H1 (cell line): ENCODE data around the gene NR4A2. TPM values are rescaled to one million over a fixed set of nuclear protein-coding genes. Genes with fewer than 3 reads are reported as not detected.

Experiments
- CTCF ChIA-PET: fragments of 300-600 bp; sonication (Branson Sonifier 250); formaldehyde crosslinking; loops from one replicate; lab custom pipeline; 2021; ENCODE audit not compliant: partially characterized antibody; lab: Charles Lee
- POLR2A ChIA-PET: fragments of 300-600 bp; sonication (Branson Sonifier 250); formaldehyde crosslinking; loops from one replicate; lab custom pipeline; 2021; ENCODE audit warnings: inconsistent platforms; ENCODE audit not compliant: partially characterized antibody; lab: Charles Lee
- DNase-seq, 2 experiments: peaks; one replicate each; pipeline versions ENCODE4 v3.0.0 to v3.0.0-alpha.2; 2010 to 2022; ENCODE audit warnings: low spot score in 2 of 2, low read depth in 1 of 2, mixed read lengths in 1 of 2
- FAIRE-seq: peaks from 2 replicates; lab custom pipeline; 2011; peaks lifted over from hg19 to GRCh38; lab: Jason Lieb, UNC
- H2AFZ ChIP-seq: 2 replicates; pipeline ENCODE4 v1.8.1; 2012; ENCODE audit warnings: low read length, inconsistent platforms
- H2AK5ac ChIP-seq: 2 replicates; pipeline ENCODE4 v1.6.1; 2013; ENCODE audit warnings: low read depth, low read length
- H2BK120ac ChIP-seq: replicated peaks from 2 replicates; pipeline ENCODE3; 2013; ENCODE audit warnings: low read depth, low read length, inconsistent platforms
- H2BK12ac ChIP-seq: 2 replicates; pipeline ENCODE4 v1.6.1; 2013; ENCODE audit warnings: low read depth, low read length
- H2BK15ac ChIP-seq: 2 replicates; pipeline ENCODE4 v1.6.1; 2013; ENCODE audit warnings: low read length
- H2BK20ac ChIP-seq: 2 replicates; pipeline ENCODE4 v1.6.1; 2013; ENCODE audit warnings: low read length
- H2BK5ac ChIP-seq: 2 replicates; pipeline ENCODE4 v1.6.1; 2013; ENCODE audit warnings: low read depth, low read length
- H3K14ac ChIP-seq: 2 replicates; pipeline ENCODE4 v1.6.1; 2013; ENCODE audit warnings: inconsistent platforms; ENCODE audit not compliant: insufficient read length
- H3K18ac ChIP-seq: 2 replicates; pipeline ENCODE4 v1.6.1; 2013; ENCODE audit warnings: low read length; ENCODE audit errors: extremely low read depth
- H3K23ac ChIP-seq: 2 replicates; pipeline ENCODE4 v1.6.1; 2013; ENCODE audit warnings: inconsistent platforms; ENCODE audit not compliant: insufficient read length
- H3K23me2 ChIP-seq: 2 replicates; pipeline ENCODE4 v1.6.1; 2013; ENCODE audit warnings: low read depth, low read length
- H3K27ac ChIP-seq: 2 replicates; pipeline ENCODE4 v1.6.1; 2011; ENCODE audit warnings: low read depth, low read length, inconsistent platforms
- H3K27me3 ChIP-seq, 4 experiments: replicated peaks in 1 of 4; 1 replicate in 1 of 4; 2 replicates in 3 of 4; pipeline versions ENCODE4 v1.6.1 to v1.8.1; 2011 to 2013; ENCODE audit warnings: low read length in 3 of 4, mild to moderate bottlenecking in 3 of 4, inconsistent platforms in 2 of 4, mixed read lengths in 2 of 4, moderate library complexity in 1 of 4; ENCODE audit not compliant: control insufficient read depth in 3 of 4, insufficient read depth in 3 of 4; ENCODE audit errors: extremely low read depth in 1 of 4
- H3K36me3 ChIP-seq, 4 experiments: 2 replicates each; pipeline versions ENCODE4 v1.6.1 to v1.8.1; 2011 to 2013; ENCODE audit warnings: mild to moderate bottlenecking in 4 of 4, low read length in 3 of 4, moderate library complexity in 2 of 4, control low read depth in 1 of 4, inconsistent platforms in 1 of 4; ENCODE audit not compliant: insufficient read depth in 4 of 4, control insufficient read depth in 2 of 4
- H3K4ac ChIP-seq: replicated peaks from 2 replicates; pipeline ENCODE3; 2013; ENCODE audit warnings: low read length, low read depth, mixed read lengths, inconsistent platforms; ENCODE audit not compliant: insufficient read length
- H3K4me1 ChIP-seq, 4 experiments: replicated peaks in 1 of 4; 1 replicate in 1 of 4; 2 replicates in 3 of 4; pipeline versions ENCODE4 v1.6.1 to v1.8.1; 2011 to 2013; ENCODE audit warnings: low read length in 3 of 4, inconsistent platforms in 2 of 4, mixed read lengths in 1 of 4; ENCODE audit not compliant: insufficient read depth in 4 of 4, control insufficient read depth in 3 of 4
- H3K4me2 ChIP-seq, 2 experiments: 2 replicates each; pipeline versions ENCODE4 v1.6.1 to v1.8.1; 2011 to 2013; ENCODE audit warnings: low read depth in 2 of 2, low read length in 2 of 2, control low read depth in 1 of 2, inconsistent platforms in 1 of 2, mild to moderate bottlenecking in 1 of 2; ENCODE audit not compliant: insufficient read depth in 1 of 2
- H3K4me3 ChIP-seq, 4 experiments: fragments of 200-600, 300-600 bp in 1 of 4; sonication (generic), shearing (Covaris generic), sonication (Bioruptor Twin) in 1 of 4; 2 replicates each; pipeline versions ENCODE4 v1.5.1 to v1.8.1; 2011 to 2016; ENCODE audit warnings: low read length in 4 of 4, low read depth in 3 of 4, control low read depth in 2 of 4, inconsistent platforms in 2 of 4, mild to moderate bottlenecking in 2 of 4, mixed read lengths in 1 of 4, moderate library complexity in 1 of 4; ENCODE audit not compliant: insufficient read depth in 2 of 4; ENCODE audit errors: extremely low read depth in 1 of 4
- H3K56ac ChIP-seq: replicated peaks from 2 replicates; pipeline ENCODE3; 2013; ENCODE audit warnings: low read depth, mild to moderate bottlenecking, mixed read lengths, low read length, inconsistent platforms; ENCODE audit not compliant: insufficient read length
- H3K79me1 ChIP-seq: 2 replicates; pipeline ENCODE4 v1.6.1; 2013; ENCODE audit warnings: low read depth, low read length, control low read depth
- H3K79me2 ChIP-seq, 2 experiments: 2 replicates each; pipeline versions ENCODE4 v1.6.1 to v1.8.1; 2012 to 2013; ENCODE audit warnings: low read length in 2 of 2, mild to moderate bottlenecking in 2 of 2, inconsistent platforms in 1 of 2; ENCODE audit not compliant: insufficient read depth in 2 of 2, control insufficient read depth in 1 of 2
- H3K9ac ChIP-seq, 4 experiments: replicated peaks in 1 of 4; 1 replicate in 1 of 4; 2 replicates in 3 of 4; pipeline versions ENCODE4 v1.6.1 to v1.8.1; 2011 to 2013; ENCODE audit warnings: low read depth in 3 of 4, low read length in 3 of 4, control low read depth in 2 of 4, mild to moderate bottlenecking in 2 of 4, moderate library complexity in 2 of 4, inconsistent platforms in 1 of 4; ENCODE audit errors: extremely low read depth in 1 of 4
- H3K9me3 ChIP-seq, 2 experiments: 2 replicates each; pipeline versions ENCODE4 v1.6.1 to v1.8.1; 2012 to 2013; ENCODE audit warnings: mild to moderate bottlenecking in 2 of 2, moderate library complexity in 2 of 2, control low read depth in 1 of 2, inconsistent platforms in 1 of 2, low read depth in 1 of 2, low read length in 1 of 2, mixed read lengths in 1 of 2; ENCODE audit not compliant: insufficient read depth in 2 of 2
- H4K20me1 ChIP-seq, 2 experiments: replicated peaks in 1 of 2; 2 replicates each; pipeline versions ENCODE3 to v1.8.1; 2011 to 2013; ENCODE audit warnings: inconsistent platforms in 2 of 2, low read length in 2 of 2, mild to moderate bottlenecking in 1 of 2; ENCODE audit not compliant: insufficient read depth in 2 of 2, control insufficient read depth in 1 of 2
- H4K5ac ChIP-seq: 2 replicates; pipeline ENCODE4 v1.6.1; 2013; ENCODE audit warnings: low read length, low read depth, mixed read lengths, inconsistent platforms; ENCODE audit not compliant: insufficient read length
- H4K8ac ChIP-seq: 2 replicates; pipeline ENCODE4 v1.8.0; 2013; ENCODE audit warnings: mild to moderate bottlenecking, moderate library complexity, low read length, inconsistent platforms; ENCODE audit not compliant: insufficient read depth; ENCODE audit errors: extremely low read depth
- H4K91ac ChIP-seq: replicated peaks from 2 replicates; pipeline ENCODE3; 2013; ENCODE audit warnings: low read length, mixed read lengths, inconsistent platforms; ENCODE audit not compliant: insufficient read length
- ATF2 ChIP-seq: IDR thresholded peaks from 2 replicates; pipeline ENCODE4 v1.6.1; 2012; ENCODE audit warnings: low read length, inconsistent platforms
- FOSL1 ChIP-seq: IDR thresholded peaks from 2 replicates; pipeline ENCODE4 v1.6.1; 2011; ENCODE audit warnings: mild to moderate bottlenecking, low read depth, low read length, moderate library complexity; ENCODE audit not compliant: insufficient read depth
- GTF2F1 ChIP-seq: IDR thresholded peaks from 2 replicates; pipeline ENCODE4 v1.6.1; 2012; ENCODE audit warnings: low read depth, low read length, improper control_type of control experiment, borderline replicate concordance
- JUN ChIP-seq: IDR thresholded peaks from 2 replicates; pipeline ENCODE4 v1.6.1; 2011; ENCODE audit warnings: low read depth, mild to moderate bottlenecking, improper control_type of control experiment, low read length
- KDM1A ChIP-seq: fragments of 200-600, 300-600 bp; sonication (generic); IDR thresholded peaks from 2 replicates; pipeline ENCODE4 v1.7.1; 2016; ENCODE audit warnings: mild to moderate bottlenecking, low read length, borderline replicate concordance
- KDM4A ChIP-seq: IDR thresholded peaks from one replicate; pipeline ENCODE4 v1.7.1; 2012; ENCODE audit warnings: low read depth, mild to moderate bottlenecking, moderate library complexity, low read length, inconsistent platforms; ENCODE audit not compliant: severe bottlenecking
- NRF1 ChIP-seq: IDR thresholded peaks from 2 replicates; pipeline ENCODE4 v1.6.1; 2011; ENCODE audit warnings: mild to moderate bottlenecking, low read depth, low read length, improper control_type of control experiment
- POLR2A ChIP-seq, 2 experiments: IDR thresholded peaks; 1 replicate in 1 of 2; 2 replicates in 1 of 2; pipeline ENCODE4 v1.6.1; 2011; ENCODE audit warnings: low read depth in 2 of 2, low read length in 2 of 2, mild to moderate bottlenecking in 2 of 2; ENCODE audit errors: control extremely low read depth in 1 of 2
- RNF2 ChIP-seq: fragments of 200-900, 300-1000 bp; sonication (generic); IDR thresholded peaks from 2 replicates; pipeline ENCODE4 v1.7.1; 2016; ENCODE audit warnings: borderline replicate concordance, low read depth, mild to moderate bottlenecking, antibody characterized with exemption, low read length; ENCODE audit not compliant: poor library complexity, severe bottlenecking; ENCODE audit errors: missing control alignments
- SP2 ChIP-seq: IDR thresholded peaks from 2 replicates; pipeline ENCODE4 v1.6.1; 2012; ENCODE audit warnings: mild to moderate bottlenecking, low read length, inconsistent platforms
- WGBS, 2 experiments: shearing (Covaris generic) in 1 of 2; methylation state at CpG; one replicate each; pipeline versions ENCODE4 v1.1.6 to v1.1.7; 2013 to 2015; ENCODE audit warnings: low lambda C conversion rate in 2 of 2, mixed read lengths in 2 of 2, inconsistent platforms in 1 of 2, low coverage in 1 of 2, missing lambda C conversion rate in 1 of 2; ENCODE audit not compliant: insufficient replicate concordance in 2 of 2, insufficient coverage in 1 of 2, insufficient read length in 1 of 2; ENCODE audit errors: extremely low coverage in 1 of 2, missing lambda C conversion rate in 1 of 2; 5-methylcytosine and 5-hydroxymethylcytosine counted together
- polyA plus RNA-seq, 7 experiments: library from polyadenylated mRNA; depleted of rRNA in 3 of 7; stranded (reverse) in 5 of 7; unstranded in 2 of 7; fragments of >200 nt in 5 of 7; fragments of 200-250 nt in 2 of 7; gene quantifications; 1 replicate in 5 of 7; 2 replicates in 1 of 7; 4 replicates in 1 of 7; pipeline versions ENCODE4 v1.2.1 to v1.2.3, GENCODE V29; 2011 to 2013; ENCODE audit warnings: missing spikeins in 2 of 7, mixed read lengths in 2 of 7
- total RNA-seq: library from RNA; stranded (reverse); fragmentation: NEBNext Ultra II Directional; extraction: Animal tissue kit (Norgen Biotek cat#: 25700); gene quantifications from 2 replicates; pipeline ENCODE4 v1.2.1, GENCODE V29; 2021
- TF ChIP-seq, protein P1 (sequence below): IDR thresholded peaks from 2 replicates; pipeline ENCODE4 v1.6.1; 2012; ENCODE audit warnings: inconsistent platforms

Gene NR4A2
- total and polyA plus RNA-seq, 2 of the 8 experiments (the other 6 are each of a cell fraction or from before 2014, with no cell fraction given), result 0.15 to 1.7 TPM

- H3K4ac ChIP-seq, result no peak overlapping the region
- no peaks in the 10 kb centered on the region; a peak in 1 of 4 replicates for H3K9me3 ChIP-seq
- H3K27me3 ChIP-seq, result no peaks in the 10 kb centered on the region
- no peak overlapping the region for H4K5ac ChIP-seq
- no peak for FAIRE-seq
- no peak overlapping the region for H2BK12ac ChIP-seq
- no peak overlapping the region for H3K4me3 ChIP-seq
- no peak overlapping the region for H3K18ac ChIP-seq
- no peak overlapping the region for H3K9ac ChIP-seq
- no peaks in the 10 kb centered on the region for H4K20me1 ChIP-seq
- H3K14ac ChIP-seq, result no peak overlapping the region
- H2AK5ac ChIP-seq, result no peak overlapping the region
- H3K36me3 ChIP-seq, result no peaks in the 10 kb centered on the region
- no peak overlapping the region for H2AFZ ChIP-seq
- no peak overlapping the region for H2BK15ac ChIP-seq
- ChIA-PET POLR2A (no interaction called here), CTCF (no interaction called here)
- no peak overlapping the region for H4K8ac ChIP-seq
- H4K91ac ChIP-seq, result no peak overlapping the region
- no peaks in the 10 kb centered on the region for H3K79me1 ChIP-seq
- no peak overlapping the region for H3K4me2 ChIP-seq
- H3K23ac ChIP-seq, result no peak overlapping the region
- no peak overlapping the region for H2BK120ac ChIP-seq
- 90% methylated on average over 1 of the region's 1 CpG; no CpG with 5 or more reads in 1 of the 2 experiments for WGBS, 2 experiments
- H3K27ac ChIP-seq, result no peak overlapping the region
- no peak for DNase-seq
- H3K56ac ChIP-seq, result no peak overlapping the region
- H2BK20ac ChIP-seq, result no peak overlapping the region
- no peaks in the 10 kb centered on the region for H3K23me2 ChIP-seq
- no peaks in the 10 kb centered on the region for H3K79me2 ChIP-seq
- H3K4me1 ChIP-seq, result no peaks in the 10 kb centered on the region
- no peak overlapping the region for H2BK5ac ChIP-seq
- TF ChIP-seq GTF2F1, result no peak
- no peak for TF ChIP-seq RNF2
- no peak for TF ChIP-seq NRF1
- TF ChIP-seq POLR2A (IDR thresholded peaks at IDR 0.05; ENCODE audit: control extremely low read depth in 1 of 2, low read depth in 2 of 2, low read length in 2 of 2), result no peak
- TF ChIP-seq SP2, result no peak
- TF ChIP-seq KDM4A, result no peak
- TF ChIP-seq ATF2, result no peak
- no peak for TF ChIP-seq KDM1A
- TF ChIP-seq FOSL1, result no peak
- no peak for TF ChIP-seq JUN
- TF ChIP-seq, protein P1, sequence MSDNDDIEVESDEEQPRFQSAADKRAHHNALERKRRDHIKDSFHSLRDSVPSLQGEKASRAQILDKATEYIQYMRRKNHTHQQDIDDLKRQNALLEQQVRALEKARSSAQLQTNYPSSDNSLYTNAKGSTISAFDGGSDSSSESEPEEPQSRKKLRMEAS, result no peak
These were observed 20.4 kb upstream of the NR4A2 start for GRCh38 chr2:156352911-156353310.
